K562 (cell line): Measurements from ENCODE around the gene DCAF5. TPM values are rescaled to one million over a fixed set of nuclear protein-coding genes. Genes with fewer than 3 reads are reported as not detected.
"Not testable (repeated sequence)": the region's sequence is repeated elsewhere in the genome, so short reads cannot be mapped to it uniquely, and the experiment has no call there.

Experiments used
- ATAC-seq: fragments of 200-7000 bp; cut with Tn5 transposase; 3 replicates; pipeline ENCODE4 v1.9.1; 2020; ENCODE audit warnings: moderate library complexity
- BruUV-seq: library from RNA; stranded (reverse); fragments of 400-500 nt; replicated peaks from 2 replicates; lab custom pipeline; 2021; lab: Mats Ljungman, UMichigan
- CTCF ChIA-PET: fragments of 300-600 bp; formaldehyde crosslinking; extraction: SDS; loops from one replicate; lab custom pipeline; 2021; ENCODE audit warnings: low intra/inter-chr PET ratio; lab: Yijun Ruan, JAX
- POLR2A ChIA-PET: fragments of 300-600, 350-650 bp; sonication (Branson Sonifier 250); formaldehyde crosslinking; extraction: SDS; loops from one replicate; lab custom pipeline; 2021; ENCODE audit warnings: antibody characterized with exemption, inconsistent platforms; lab: Yijun Ruan, JAX
- DNase-seq, 4 experiments: peaks; one replicate each; pipeline versions ENCODE4 v3.0.0 to v3.0.0-alpha.2; 2011 to 2018; ENCODE audit warnings: low spot score in 3 of 4, mixed read lengths in 3 of 4; ENCODE audit errors: extremely low read depth in 1 of 4
- FAIRE-seq: peaks from 2 replicates; lab custom pipeline; 2011; peaks lifted over from hg19 to GRCh38; lab: Jason Lieb, UNC
- H2AFZ ChIP-seq: 2 replicates; pipeline ENCODE4 v1.6.0; 2011; ENCODE audit warnings: low read depth, low read length, control low read depth, inconsistent platforms
- H3K27ac ChIP-seq: fragments of 200-600 bp; 3 replicates; pipeline ENCODE4 v1.8.0; 2011; ENCODE audit warnings: low read depth, mild to moderate bottlenecking, control low read depth, inconsistent platforms, low read length, moderate library complexity, mixed read lengths; ENCODE audit errors: extremely low read depth
- H3K27me3 ChIP-seq, 2 experiments: fragments of 300-600 bp in 1 of 2; 2 replicates in 1 of 2; 3 replicates in 1 of 2; pipeline versions ENCODE4 v1.6.0 to v1.8.0; 2011; ENCODE audit warnings: inconsistent platforms in 2 of 2, low read length in 2 of 2, mild to moderate bottlenecking in 1 of 2, mixed read lengths in 1 of 2, moderate library complexity in 1 of 2; ENCODE audit not compliant: control insufficient read depth in 2 of 2, insufficient read depth in 2 of 2
- H3K36me3 ChIP-seq: fragments of 300-600 bp; 3 replicates; pipeline ENCODE4 v1.8.0; 2011; ENCODE audit warnings: mild to moderate bottlenecking, low read length, inconsistent platforms; ENCODE audit not compliant: control insufficient read depth, insufficient read depth
- H3K4me1 ChIP-seq, 2 experiments: fragments of 200-600 bp in 1 of 2; replicated peaks in 1 of 2; 2 replicates in 1 of 2; 3 replicates in 1 of 2; pipeline versions ENCODE4 v1.5.1 to v1.8.0; 2011; ENCODE audit warnings: inconsistent platforms in 2 of 2, low read length in 2 of 2, mild to moderate bottlenecking in 1 of 2, mixed read lengths in 1 of 2, moderate library complexity in 1 of 2; ENCODE audit not compliant: control insufficient read depth in 2 of 2, insufficient read depth in 2 of 2
- H3K4me2 ChIP-seq: 2 replicates; pipeline ENCODE4 v1.6.1; 2011; ENCODE audit warnings: low read length, control low read depth, inconsistent platforms, mixed read lengths; ENCODE audit not compliant: insufficient read depth
- H3K4me3 ChIP-seq: fragments of 200-600 bp; sonication (generic), shearing (Covaris generic); 2 replicates; pipeline ENCODE4 v1.5.1; 2016; ENCODE audit warnings: control low read depth, inconsistent platforms
- H3K79me2 ChIP-seq: fragments of 200-600 bp; 3 replicates; pipeline ENCODE4 v1.8.0; 2011; ENCODE audit warnings: low read length, inconsistent platforms; ENCODE audit not compliant: control insufficient read depth, insufficient read depth
- H3K9ac ChIP-seq, 2 experiments: 2 replicates each; pipeline versions ENCODE4 v1.6.0 to v1.6.1; 2011; ENCODE audit warnings: low read depth in 2 of 2, low read length in 2 of 2, control low read depth in 1 of 2, inconsistent platforms in 1 of 2, mild to moderate bottlenecking in 1 of 2, mixed read lengths in 1 of 2; ENCODE audit not compliant: insufficient read depth in 1 of 2
- H3K9me1 ChIP-seq: one replicate; pipeline ENCODE4 v1.6.0; 2011; ENCODE audit warnings: inconsistent platforms, mild to moderate bottlenecking, low read length, moderate library complexity; ENCODE audit not compliant: control insufficient read depth, insufficient read depth
- H3K9me3 ChIP-seq: replicated peaks from 2 replicates; pipeline ENCODE4 v1.5.1; 2011; ENCODE audit warnings: low read depth, low read length, inconsistent platforms; ENCODE audit not compliant: control insufficient read depth, insufficient read depth
- H4K20me1 ChIP-seq: replicated peaks from 2 replicates; pipeline ENCODE4 v1.6.1; 2011; ENCODE audit warnings: low read length, inconsistent platforms, mixed read lengths; ENCODE audit not compliant: control insufficient read depth, insufficient read depth
- COPS2 ChIP-seq: fragments of 450-650 bp; conservative IDR thresholded peaks from 2 replicates; pipeline ENCODE4 v1.6.1; 2016; ENCODE audit warnings: mild to moderate bottlenecking, moderate library complexity
- GATA2 ChIP-seq: sonication (generic); formaldehyde crosslinking; IDR thresholded peaks from 2 replicates; pipeline ENCODE4 v1.4.0; 2020; ENCODE audit warnings: mild to moderate bottlenecking, missing genetic modification reagents
- JUND ChIP-seq, 2 experiments: IDR thresholded peaks; 2 replicates in 1 of 2; 3 replicates in 1 of 2; pipeline ENCODE4 v1.6.1; 2011; ENCODE audit warnings: borderline replicate concordance in 2 of 2, low read depth in 2 of 2, low read length in 2 of 2, improper control_type of control experiment in 1 of 2, missing biosample characterization in 1 of 2, missing genetic modification characterization in 1 of 2, missing genetic modification reagents in 1 of 2
- RBM39 ChIP-seq: fragments of 200-400 bp; formaldehyde crosslinking; optimal IDR thresholded peaks from 2 replicates; pipeline ENCODE3; 2018; ENCODE audit warnings: low read depth, low read length
- RFX7 ChIP-seq: fragments of 250-450 bp; sonication (Bioruptor Pico); IDR thresholded peaks from 2 replicates; pipeline ENCODE4 v1.5.1; 2021; ENCODE audit warnings: mild to moderate bottlenecking
- WGBS: fragments of 100-300 bp; shearing (Covaris generic); methylation state at CpG from one replicate; pipeline ENCODE4 v1.1.6; 2016; ENCODE audit warnings: low coverage, mixed read lengths; ENCODE audit not compliant: insufficient coverage; ENCODE audit errors: missing lambda C conversion rate; 5-methylcytosine and 5-hydroxymethylcytosine counted together
- in situ Hi-C: fragments of 300-500 bp; cut with MboI; formaldehyde crosslinking; loops from 4 replicates; pipeline ENCODE4 v1.15.0; 2018; ENCODE audit warnings: inconsistent platforms, mixed read lengths
- intact Hi-C: fragments of 100-400 bp; cut with micrococcal nuclease; formaldehyde crosslinking; loops from 2 replicates; pipeline ENCODE4 v1.14.2; 2022
- polyA plus RNA-seq, 8 experiments: library from polyadenylated mRNA; depleted of rRNA in 4 of 8; stranded (reverse) in 5 of 8; unstranded in 3 of 8; fragments of >200 nt; fragmentation: Nextera tagmentation in 2 of 8; fragmentation: Illumina TruSeq in 1 of 8; extraction: Ambion mirVana in 2 of 8; extraction: Trizol in 1 of 8; gene quantifications; 2 replicates each; pipeline versions ENCODE4 v1.2.1 to v1.2.3, GENCODE V29; 2011 to 2014; ENCODE audit warnings: inconsistent platforms in 1 of 8, missing spikeins in 1 of 8
- total RNA-seq, 7 experiments: library from RNA; depleted of rRNA in 6 of 7; stranded (reverse); fragments of >200 nt in 6 of 7; fragmentation: Illumina TruSeq in 2 of 7; extraction: Trizol in 2 of 7; gene quantifications; 2 replicates each; pipeline versions ENCODE4 v1.2.1 to v1.2.3, GENCODE V29; 2011 to 2021; ENCODE audit warnings: low replicate concordance in 1 of 7
- TF ChIP-seq, protein P1 (sequence below): fragments of 450-650 bp; IDR thresholded peaks from 2 replicates; pipeline ENCODE4 v1.6.1; 2016; ENCODE audit warnings: antibody characterized with exemption

Gene DCAF5
- total and polyA plus RNA-seq, 9 of the 15 experiments (the other 6 are each of a cell fraction or from before 2014, with no cell fraction given): 5.6 to 24.1 (median 12.7) TPM

DNA sequence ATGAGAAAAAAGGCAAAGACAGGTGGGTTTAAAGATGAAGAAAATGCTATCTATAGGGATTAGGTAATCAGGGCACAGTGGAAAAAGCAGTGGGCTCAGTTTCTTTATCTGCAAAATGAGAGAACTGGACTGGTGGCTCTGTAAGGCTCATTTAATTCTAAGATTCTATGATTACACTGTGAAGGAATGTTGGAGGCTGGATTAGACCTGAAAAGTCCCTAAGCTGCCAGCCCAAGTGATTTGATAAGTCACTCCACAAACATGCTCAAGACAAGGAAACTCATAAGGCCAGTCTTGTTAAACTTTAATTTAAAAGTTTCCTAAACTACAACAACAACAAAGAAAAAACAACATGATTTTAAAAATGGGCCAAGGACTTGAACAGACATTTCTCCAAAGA is 75.1 kb downstream of the DCAF5 start:
- ATAC-seq: no peak
- no peak overlapping the region for H3K9ac ChIP-seq
- no TSS peak for BruUV-seq
- no peak overlapping the region for H3K27ac ChIP-seq
- no peaks in the 10 kb centered on the region for H3K9me1 ChIP-seq
- CTCF ChIA-PET: no interaction called here
- no peak overlapping the region for H2AFZ ChIP-seq
- no peaks in the 10 kb centered on the region for H3K9me3 ChIP-seq
- no peaks in the 10 kb centered on the region for H4K20me1 ChIP-seq
- TF ChIP-seq, protein P1, sequence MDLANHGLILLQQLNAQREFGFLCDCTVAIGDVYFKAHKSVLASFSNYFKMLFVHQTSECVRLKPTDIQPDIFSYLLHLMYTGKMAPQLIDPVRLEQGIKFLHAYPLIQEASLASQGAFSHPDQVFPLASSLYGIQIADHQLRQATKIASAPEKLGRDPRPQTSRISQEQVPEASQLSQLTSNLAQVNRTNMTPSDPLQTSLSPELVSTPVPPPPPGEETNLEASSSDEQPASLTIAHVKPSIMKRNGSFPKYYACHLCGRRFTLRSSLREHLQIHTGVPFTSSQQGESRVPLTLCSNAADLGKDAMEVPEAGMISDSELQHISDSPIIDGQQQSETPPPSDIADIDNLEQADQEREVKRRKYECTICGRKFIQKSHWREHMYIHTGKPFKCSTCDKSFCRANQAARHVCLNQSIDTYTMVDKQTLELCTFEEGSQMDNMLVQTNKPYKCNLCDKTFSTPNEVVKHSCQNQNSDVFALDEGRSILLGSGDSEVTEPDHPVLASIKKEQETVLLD: no peak
- TF ChIP-seq RBM39 (no peak), JUND (IDR thresholded peaks at IDR 0.05; ENCODE audit: borderline replicate concordance, low read depth, low read length) (no peak), JUND (tag; IDR thresholded peaks at IDR 0.05; ENCODE audit: borderline replicate concordance, low read depth, low read length) (no peak), GATA2 (CRISPR knock-in tag) (no peak), RFX7 (CRISPR knock-in tag) (no peak), COPS2 (no peak)
- no peaks in the 10 kb centered on the region for H3K4me1 ChIP-seq
- H3K4me2 ChIP-seq: no peak overlapping the region
- FAIRE-seq: no peak
- DNase-seq: no peak
- in situ Hi-C loops (no loop called here), intact Hi-C loops (no loop called here)
- POLR2A ChIA-PET: no interaction called here
- no peaks in the 10 kb centered on the region for H3K27me3 ChIP-seq
- no peak overlapping the region for H3K4me3 ChIP-seq
- H3K36me3 ChIP-seq: peaks cover 9% of the 10 kb centered on the region; the same call in 2 of the 3 replicates
- H3K79me2 ChIP-seq: no peaks in the 10 kb centered on the region

DNA sequence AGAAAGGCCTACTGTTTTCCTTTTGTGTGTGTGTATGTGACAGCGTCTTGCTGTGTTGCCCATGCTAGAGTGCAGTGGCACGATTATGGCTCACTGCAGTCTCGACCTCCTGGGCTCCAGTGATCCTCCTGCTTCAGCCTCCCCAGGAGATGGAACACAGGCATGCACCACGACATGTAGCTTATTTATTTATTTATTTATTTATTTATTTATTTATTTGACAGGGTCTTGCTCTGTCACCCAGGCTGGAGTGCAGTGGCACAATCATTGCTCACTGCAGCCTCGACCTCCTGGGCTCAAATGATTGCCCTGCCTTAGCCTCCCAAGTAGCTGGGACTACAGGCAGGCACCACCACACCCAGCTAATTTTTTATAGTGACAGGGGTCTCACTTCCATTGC is 75.7 kb downstream of the DCAF5 start:
- H3K36me3 ChIP-seq: peaks cover 10% of the 10 kb centered on the region; the same call in 2 of the 3 replicates
- H3K79me2 ChIP-seq, H3K9ac ChIP-seq, H3K9me3 ChIP-seq, ATAC-seq, H3K4me1 ChIP-seq, H2AFZ ChIP-seq, H3K27me3 ChIP-seq, CTCF ChIA-PET, H3K4me3 ChIP-seq, H3K27ac ChIP-seq, H3K9me1 ChIP-seq, in situ Hi-C loops, FAIRE-seq, BruUV-seq, H4K20me1 ChIP-seq, POLR2A ChIA-PET, H3K4me2 ChIP-seq, intact Hi-C loops, DNase-seq: not testable (repeated sequence)
- 81% methylated on average over 3 of the region's 5 CpGs for WGBS
